Lower leg skin (tissue), 3 donors: ENCODE measurements around the gene SMCO2.

Experiments used
- POLR2A ChIP-seq, 2 donors: fragments of 450-650 bp; IDR thresholded peaks; one replicate each; pipeline ENCODE4 v1.6.1; 2016 to 2017; ENCODE audit warnings: antibody characterized with exemption in 2 of 2, mild to moderate bottlenecking in 1 of 2, moderate library complexity in 1 of 2
- TF ChIP-seq, protein P1 (sequence below), 3 donors: fragments of 450-650 bp; IDR thresholded peaks; one replicate each; pipeline ENCODE4 v1.5.1; 2016; ENCODE audit warnings: antibody characterized with exemption in 3 of 3, mild to moderate bottlenecking in 3 of 3, moderate library complexity in 2 of 3

DNA sequence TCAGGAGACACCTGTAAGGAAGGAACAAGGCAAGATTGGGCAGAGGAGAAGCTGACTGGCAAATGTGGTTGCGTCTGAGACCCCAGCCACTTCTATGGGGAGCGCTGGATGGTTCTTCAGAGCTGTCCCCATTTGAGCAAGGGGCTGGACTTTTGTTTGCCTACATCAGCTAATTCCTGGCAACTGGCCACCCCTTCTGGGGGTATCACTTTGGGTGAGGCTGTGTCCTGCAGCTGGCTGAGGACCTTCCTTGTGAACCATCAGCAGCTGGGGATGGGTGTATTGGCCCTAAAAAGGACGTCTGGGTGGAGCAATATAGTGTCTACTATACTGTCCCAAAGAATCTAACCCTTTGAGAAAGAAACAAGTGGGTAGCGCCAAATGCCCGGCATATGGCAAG, 101.1 kb downstream of the SMCO2 start:
- TF ChIP-seq, protein P1, sequence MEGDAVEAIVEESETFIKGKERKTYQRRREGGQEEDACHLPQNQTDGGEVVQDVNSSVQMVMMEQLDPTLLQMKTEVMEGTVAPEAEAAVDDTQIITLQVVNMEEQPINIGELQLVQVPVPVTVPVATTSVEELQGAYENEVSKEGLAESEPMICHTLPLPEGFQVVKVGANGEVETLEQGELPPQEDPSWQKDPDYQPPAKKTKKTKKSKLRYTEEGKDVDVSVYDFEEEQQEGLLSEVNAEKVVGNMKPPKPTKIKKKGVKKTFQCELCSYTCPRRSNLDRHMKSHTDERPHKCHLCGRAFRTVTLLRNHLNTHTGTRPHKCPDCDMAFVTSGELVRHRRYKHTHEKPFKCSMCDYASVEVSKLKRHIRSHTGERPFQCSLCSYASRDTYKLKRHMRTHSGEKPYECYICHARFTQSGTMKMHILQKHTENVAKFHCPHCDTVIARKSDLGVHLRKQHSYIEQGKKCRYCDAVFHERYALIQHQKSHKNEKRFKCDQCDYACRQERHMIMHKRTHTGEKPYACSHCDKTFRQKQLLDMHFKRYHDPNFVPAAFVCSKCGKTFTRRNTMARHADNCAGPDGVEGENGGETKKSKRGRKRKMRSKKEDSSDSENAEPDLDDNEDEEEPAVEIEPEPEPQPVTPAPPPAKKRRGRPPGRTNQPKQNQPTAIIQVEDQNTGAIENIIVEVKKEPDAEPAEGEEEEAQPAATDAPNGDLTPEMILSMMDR (IDR thresholded peaks at IDR 0.05): no peak
- TF ChIP-seq POLR2A (IDR thresholded peaks at IDR 0.05): no peak
